ENCODE results near the gene LSM3. TPM values are rescaled to one million over a fixed set of nuclear protein-coding genes. Genes with fewer than 3 reads are reported as not detected.

The LSM3 gene
- total and polyA plus RNA-seq, 2 of the 4 experiments (the other 2 are of a cell fraction), result 3.4 to 11.5 TPM

DNA sequence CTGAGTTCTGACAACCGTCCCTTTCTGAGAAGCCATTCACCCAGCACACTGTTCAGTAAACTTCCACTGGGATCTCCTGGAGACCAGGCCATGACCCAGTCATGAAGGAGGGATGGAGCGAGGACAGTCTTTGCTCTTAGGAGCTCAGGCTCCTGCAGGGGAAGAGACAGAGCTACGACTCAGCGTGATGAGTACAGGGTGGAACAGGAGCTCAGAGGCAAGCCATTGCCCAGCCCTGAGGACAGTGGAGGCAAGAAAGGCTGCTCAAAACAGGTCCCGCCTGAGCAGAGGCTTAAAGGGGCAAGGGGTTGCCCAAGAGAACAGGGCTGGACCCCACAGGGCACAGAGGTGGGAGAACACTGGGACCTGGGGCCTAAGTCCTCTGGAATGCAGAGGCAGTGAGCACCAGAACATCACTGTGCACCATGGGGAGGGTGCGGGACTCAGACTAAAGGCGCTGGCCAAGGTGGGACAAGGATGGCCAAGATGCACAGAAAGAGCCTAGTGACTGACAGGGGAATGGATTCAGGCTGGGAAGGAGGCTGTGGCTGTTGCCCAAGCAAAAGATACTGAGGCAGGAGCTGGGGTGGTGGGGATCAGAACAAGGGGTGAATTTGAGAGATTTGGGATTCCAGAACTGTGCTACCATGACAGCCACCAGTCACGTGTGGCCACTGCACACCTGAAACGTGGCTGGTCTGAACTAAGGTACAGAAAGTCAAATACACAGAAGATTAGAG lies 28.0 kb upstream of the LSM3 start:
- Histone ChIP-seq H3K18ac (ENCODE audit: low read depth, low read length) (no peak overlapping the region), H3K27me3 (ENCODE audit: control insufficient read depth, insufficient read depth, low read length) (no peaks in the 10 kb centered on the region), H4K20me1 (ENCODE audit: insufficient read depth, low read length) (no peaks in the 10 kb centered on the region), H2AK9ac (replicated peaks; ENCODE audit: low read depth, low read length, poor library complexity) (no peak overlapping the region), H2BK120ac (ENCODE audit: low read depth, low read length) (no peak overlapping the region), H4K5ac (ENCODE audit: low read depth, low read length) (no peak overlapping the region), H2AFZ (replicated peaks; ENCODE audit: low read length, poor library complexity) (no peak overlapping the region), H3K23ac (ENCODE audit: low read depth, low read length) (0 out of 2 replicates have a peak overlapping the region, but pooled peaks have one; percentile 16), H3K36me3 (ENCODE audit: control insufficient read depth, insufficient read depth, low read length) (peaks cover 66% of the 10 kb centered on the region), H3K4ac (ENCODE audit: low read depth, low read length) (no peak overlapping the region), H2BK15ac (ENCODE audit: low read depth, low read length) (no peak overlapping the region), H3K9me3 (ENCODE audit: control insufficient read depth, insufficient read depth, low read length) (no peaks in the 10 kb centered on the region), H3K4me1 (ENCODE audit: control insufficient read depth, insufficient read depth, low read length) (peaks cover 6% of the 10 kb centered on the region), H2BK20ac (ENCODE audit: low read depth, low read length) (no peak overlapping the region), H3K56ac (ENCODE audit: extremely low read depth, insufficient read depth, low read length) (no peak overlapping the region), H3K4me3 (ENCODE audit: insufficient read depth, low read depth, low read length) (no peak overlapping the region), H3K79me1 (ENCODE audit: low read depth in 1 of 2, low read length in 2 of 2) (peaks cover 13 to 24% of the 10 kb centered on the region in 2 experiments), H3K9ac (ENCODE audit: low read depth, low read length) (no peak overlapping the region), H4K8ac (ENCODE audit: low read depth in 2 of 2, low read length in 2 of 2) (no peak overlapping the region), H3K4me2 (ENCODE audit: low read depth, low read length) (no peak overlapping the region), H3K27ac (ENCODE audit: insufficient read depth, low read length) (no peak overlapping the region), H4K91ac (ENCODE audit: insufficient read depth, low read depth, low read length) (no peak overlapping the region), H2AK5ac (ENCODE audit: low read depth, low read length) (no peak overlapping the region), H2BK5ac (ENCODE audit: low read depth, low read length, poor library complexity, severe bottlenecking) (no peak overlapping the region), H3K9me1 (ENCODE audit: insufficient read depth, low read length) (peaks cover 8% of the 10 kb centered on the region; the same call in 1 of the 2 replicates), H3K14ac (replicated peaks; ENCODE audit: low read depth, low read length) (no peak overlapping the region)
- BruUV-seq (replicated peaks), result no TSS peak
- in situ Hi-C loops (cut with MboI; ENCODE audit: low sequenced_read_pairs), result no loop called here
- dilution Hi-C loops (cut with HindIII; ENCODE audit: low sequenced_read_pairs, unreplicated experiment), result no loop called here
- ChIA-PET POLR2A (ENCODE audit: unreplicated experiment) (no interaction called here), CTCF (no interaction called here)
- intact Hi-C loops (cut with micrococcal nuclease), result no loop called here
- TF ChIP-seq RCOR1 (IDR thresholded peaks at IDR 0.05; ENCODE audit: insufficient replicate concordance, low read length) (no peak), BHLHE40 (IDR thresholded peaks at IDR 0.05; ENCODE audit: low read depth, low read length) (no peak), CHD1 (IDR thresholded peaks at IDR 0.05; ENCODE audit: low read depth, low read length) (no peak)
- ATAC-seq (ENCODE audit: low read depth) (peak; percentile 29; the same call in 1 of the 2 replicates), DNase-seq (peak; percentile 35)
- WGBS, 2 experiments (ENCODE audit: extremely low coverage in 2 of 2, insufficient read length in 1 of 2), result 100% methylated on average over 5 of the region's 9 CpGs; no CpG with 5 or more reads in 1 of the 2 experiments
